Activated CD8-positive, alpha-beta memory T cell treated with anti-CD3 and anti-CD28 coated beads for 48 hours (primary cell): ENCODE measurements around the gene SFXN2.
"Not testable (repeated sequence)": the region's sequence is repeated elsewhere in the genome, so short reads cannot be mapped to it uniquely, and the experiment has no call there.

ENCODE experiments used
- DNase-seq, 3 experiments: peaks; one replicate each; pipeline ENCODE4 v3.0.0-alpha.2; 2020; ENCODE audit warnings: low read depth in 2 of 3, low spot score in 2 of 3

Gene SFXN2

GRCh38 chr10:102679596-102679995, 34.8 kb upstream of the SFXN2 start:
- DNase-seq = no peak

- DNase-seq = no peak
Observed at GRCh38 chr10:102681696-102682095, 32.7 kb upstream of the SFXN2 start.

- no peak for DNase-seq
Observed at GRCh38 chr10:102682416-102682815, 32.0 kb upstream of the SFXN2 start.

- DNase-seq = no peak
Observed at GRCh38 chr10:102682981-102683380, 31.5 kb upstream of the SFXN2 start.

GRCh38 chr10:102683736-102684135, 30.7 kb upstream of the SFXN2 start:
- DNase-seq = no peak

- no peak for DNase-seq
Observed at GRCh38 chr10:102691285-102692066, 23.0 kb upstream of the SFXN2 start.

- DNase-seq = not testable (repeated sequence)
Observed at GRCh38 chr10:102695401-102695800, 19.0 kb upstream of the SFXN2 start.

GRCh38 chr10:102696736-102697135, 17.7 kb upstream of the SFXN2 start:
- no peak for DNase-seq

- no peak for DNase-seq
Observed at GRCh38 chr10:102698894-102699293, 15.5 kb upstream of the SFXN2 start.

- no peak for DNase-seq
Observed at GRCh38 chr10:102701272-102701671, 13.2 kb upstream of the SFXN2 start.

- DNase-seq = no peak
Observed at GRCh38 chr10:102701796-102702195, 12.6 kb upstream of the SFXN2 start.

GRCh38 chr10:102702742-102703141, 11.7 kb upstream of the SFXN2 start:
- no peak for DNase-seq

- no peak for DNase-seq
Observed at GRCh38 chr10:102704915-102705314, 9.5 kb upstream of the SFXN2 start.

GRCh38 chr10:102705531-102705930, 8.9 kb upstream of the SFXN2 start:
- no peak for DNase-seq

GRCh38 chr10:102710609-102711008, 3.8 kb upstream of the SFXN2 start:
- DNase-seq = no peak

- no peak for DNase-seq
Observed at GRCh38 chr10:102712089-102712488, 2.3 kb upstream of the SFXN2 start.

- no peak for DNase-seq
Observed at GRCh38 chr10:102712843-102713538, 1.4 kb upstream of the SFXN2 start.

GRCh38 chr10:102713539-102713813, 960 bp upstream of the SFXN2 start:
- peak in 2 of 3 experiments; percentile 50 to 51 for DNase-seq

GRCh38 chr10:102713814-102714620, 419 bp upstream of the SFXN2 start, which contains the start of gene ARL3:
Gene ARL3, minus strand, starts transcription at chr10:102714397. Its CDS starts 122 bp downstream, at chr10:102714275.
- DNase-seq = peak; percentile 90 to 99 (median 93)

- no peak for DNase-seq
Observed at GRCh38 chr10:102715880-102716279, 1.4 kb downstream of the SFXN2 start.

- not testable (repeated sequence) for DNase-seq
Observed at GRCh38 chr10:102716900-102717565, 2.6 kb downstream of the SFXN2 start.
